ENCODE data around the gene FOXS1. TPM values are rescaled to one million over a fixed set of nuclear protein-coding genes. Genes with fewer than 3 reads are reported as not detected.
"Not testable (repeated sequence)": the region's sequence is repeated elsewhere in the genome, so short reads cannot be mapped to it uniquely, and the experiment has no call there.

FOXS1 gene
- total RNA-seq, 1 donor from 2014 or later, result 21.8 TPM

- no peaks in the 10 kb centered on the region for H3K9me3 ChIP-seq
- intact Hi-C loops (cut with DNase I), result no loop called here
- no peaks in the 10 kb centered on the region for H3K27me3 ChIP-seq
- H3K4me1 ChIP-seq, result peaks cover 13 to 17% of the 10 kb centered on the region in 2 donors
- DNase-seq (ENCODE audit: low spot score in 2 of 2), result no peak
- no peak overlapping the region for H3K4me3 ChIP-seq
- no peaks in the 10 kb centered on the region for H3K36me3 ChIP-seq
- no peak for TF ChIP-seq CTCF (IDR thresholded peaks at IDR 0.05)
- no peak overlapping the region for H3K27ac ChIP-seq
Measured at GRCh38 chr20:31831771-31832306, 13.6 kb downstream of the FOXS1 start.

- no peaks in the 10 kb centered on the region for H3K27me3 ChIP-seq
- no peak for DNase-seq (ENCODE audit: low spot score in 2 of 2)
- no peaks in the 10 kb centered on the region for H3K36me3 ChIP-seq
- no peaks in the 10 kb centered on the region for H3K9me3 ChIP-seq
- TF ChIP-seq CTCF (IDR thresholded peaks at IDR 0.05), result no peak
- no peak overlapping the region for H3K4me3 ChIP-seq
- peaks cover 7 to 11% of the 10 kb centered on the region in 2 donors for H3K4me1 ChIP-seq
- intact Hi-C loops (cut with DNase I), result no loop called here
- no peak overlapping the region for H3K27ac ChIP-seq
Measured at GRCh38 chr20:31831211-31831610, 14.2 kb downstream of the FOXS1 start.

GRCh38 chr20:31830406-31830981, 14.9 kb downstream of the FOXS1 start:
- TF ChIP-seq CTCF (IDR thresholded peaks at IDR 0.05), result no peak
- intact Hi-C loops (cut with DNase I), result no loop called here

GRCh38 chr20:31829731-31830130, 15.7 kb downstream of the FOXS1 start:
- DNase-seq (ENCODE audit: low spot score in 2 of 2), result no peak
- Histone ChIP-seq H3K36me3 (no peaks in the 10 kb centered on the region), H3K9me3 (no peaks in the 10 kb centered on the region), H3K4me3 (no peak overlapping the region), H3K27me3 (no peaks in the 10 kb centered on the region), H3K27ac (no peak overlapping the region), H3K4me1 (no peaks in the 10 kb centered on the region)
- intact Hi-C loops (cut with DNase I), result loop anchor here (10.0 kb wide), 1 partner anchor 375 kb away; the partner anchor contains the start of genes PLAGL2 and POFUT1
- TF ChIP-seq CTCF (IDR thresholded peaks at IDR 0.05), result no peak

More at GRCh38 chr20:31830406-31830981, 14.9 kb downstream of the FOXS1 start:
- H3K36me3 ChIP-seq, result no peaks in the 10 kb centered on the region
- no peak for DNase-seq (ENCODE audit: low spot score in 2 of 2)
- H3K4me1 ChIP-seq, result peaks cover 0 to 4% of the 10 kb centered on the region in 2 donors
- no peaks in the 10 kb centered on the region for H3K27me3 ChIP-seq
- no peak overlapping the region for H3K27ac ChIP-seq
- no peaks in the 10 kb centered on the region for H3K9me3 ChIP-seq
- no peak overlapping the region for H3K4me3 ChIP-seq

GRCh38 chr20:31828016-31828415, 17.4 kb downstream of the FOXS1 start:
- DNase-seq (ENCODE audit: low spot score in 2 of 2), result not testable (repeated sequence)

GRCh38 chr20:31827059-31827458, 18.3 kb downstream of the FOXS1 start:
- Histone ChIP-seq H3K4me1 (peaks cover 5 to 15% of the 10 kb centered on the region in 2 donors), H3K4me3 (no peak overlapping the region), H3K27me3 (no peaks in the 10 kb centered on the region), H3K36me3 (no peaks in the 10 kb centered on the region), H3K27ac (no peak overlapping the region), H3K9me3 (no peaks in the 10 kb centered on the region)
- no peak for DNase-seq (ENCODE audit: low spot score in 2 of 2)
- TF ChIP-seq CTCF (IDR thresholded peaks at IDR 0.05), result no peak
- intact Hi-C loops (cut with DNase I), result loop anchor here (10.0 kb wide), 1 partner anchor 378 kb away; the partner anchor contains the start of genes PLAGL2 and POFUT1

More at GRCh38 chr20:31828016-31828415, 17.4 kb downstream of the FOXS1 start:
- not testable (repeated sequence) for H3K27me3 ChIP-seq, H3K9me3 ChIP-seq, H3K27ac ChIP-seq, H3K4me1 ChIP-seq, H3K4me3 ChIP-seq, H3K36me3 ChIP-seq
- intact Hi-C loops (cut with DNase I), result loop anchor here (10.0 kb wide), 1 partner anchor 377 kb away; the partner anchor contains the start of genes PLAGL2 and POFUT1
